ENCODE results near the gene ZNF493. TPM values are rescaled to one million over a fixed set of nuclear protein-coding genes. Genes with fewer than 3 reads are reported as not detected.

Gene ZNF493
- total RNA-seq, 1 experiment from 2014 or later = 9.3 TPM

- no peak for DNase-seq
Measured at GRCh38 chr19:21454901-21455300, 58.0 kb downstream of the ZNF493 start.

GRCh38 chr19:21460686-21461085 is 63.8 kb downstream of the ZNF493 start:
- Histone ChIP-seq H3K4me3 (ENCODE audit: low read depth, low read length) (no peak overlapping the region), H3K36me3 (ENCODE audit: control insufficient read depth, insufficient read depth, low read length) (no peaks in the 10 kb centered on the region), H3K4me1 (no peaks in the 10 kb centered on the region), H3K27me3 (replicated peaks; ENCODE audit: control insufficient read depth, insufficient read depth, low read length) (no peaks in the 10 kb centered on the region), H3K9me3 (peaks cover 3% of the 10 kb centered on the region; the same call in 1 of the 2 replicates)
- no peaks in the 10 kb centered on the region for H3K4me1 Mint-ChIP-seq (ENCODE audit: low read depth, unreplicated experiment)
- no peak overlapping the region for H3K27ac Mint-ChIP-seq (ENCODE audit: unreplicated experiment)
- POLR2A ChIA-PET = no interaction called here
- H3K4me3 Mint-ChIP-seq (ENCODE audit: unreplicated experiment) = no peak overlapping the region
- TF ChIP-seq CTCF (IDR thresholded peaks at IDR 0.05; ENCODE audit: insufficient read depth in 1 of 2, low read depth in 1 of 2, low read length in 1 of 2, severe bottlenecking in 1 of 2, unreplicated experiment in 1 of 2) = no peak
- H3K27me3 Mint-ChIP-seq (ENCODE audit: insufficient read depth, unreplicated experiment) = no peaks in the 10 kb centered on the region
- no peak for DNase-seq
- H3K9me3 Mint-ChIP-seq (ENCODE audit: unreplicated experiment) = peaks cover 25% of the 10 kb centered on the region
- H3K36me3 Mint-ChIP-seq (ENCODE audit: insufficient read depth, unreplicated experiment) = no peaks in the 10 kb centered on the region
- CTCF ChIA-PET = interaction anchor here (0.6 kb wide), 1 partner anchor 1202 kb away, joined by 4 read pairs; no protein-coding TSS in a partner anchor
- BruUV-seq (replicated peaks) = no TSS peak
- intact Hi-C loops (cut with micrococcal nuclease; ENCODE audit: unreplicated experiment) = no loop called here

More at GRCh38 chr19:21454901-21455300, 58.0 kb downstream of the ZNF493 start:
- H3K36me3 ChIP-seq (ENCODE audit: control insufficient read depth, insufficient read depth, low read length) = no peaks in the 10 kb centered on the region
- H3K27me3 ChIP-seq (replicated peaks; ENCODE audit: control insufficient read depth, insufficient read depth, low read length) = no peaks in the 10 kb centered on the region
- ChIA-PET POLR2A (no interaction called here), CTCF (no interaction called here)
- no peaks in the 10 kb centered on the region; the same call in 1 of the 2 replicates for H3K9me3 ChIP-seq
- no peak for TF ChIP-seq CTCF (IDR thresholded peaks at IDR 0.05; ENCODE audit: insufficient read depth in 1 of 2, low read depth in 1 of 2, low read length in 1 of 2, severe bottlenecking in 1 of 2, unreplicated experiment in 1 of 2)
- Mint-ChIP-seq H3K9me3 (ENCODE audit: unreplicated experiment) (peaks cover 9% of the 10 kb centered on the region), H3K4me3 (ENCODE audit: unreplicated experiment) (no peak overlapping the region), H3K4me1 (ENCODE audit: low read depth, unreplicated experiment) (no peaks in the 10 kb centered on the region), H3K36me3 (ENCODE audit: insufficient read depth, unreplicated experiment) (no peaks in the 10 kb centered on the region), H3K27me3 (ENCODE audit: insufficient read depth, unreplicated experiment) (no peaks in the 10 kb centered on the region), H3K27ac (ENCODE audit: unreplicated experiment) (no peak overlapping the region)
- intact Hi-C loops (cut with micrococcal nuclease; ENCODE audit: unreplicated experiment) = no loop called here
- no peaks in the 10 kb centered on the region for H3K4me1 ChIP-seq
- no TSS peak for BruUV-seq (replicated peaks)
- H3K4me3 ChIP-seq (ENCODE audit: low read depth, low read length) = no peak overlapping the region

GRCh38 chr19:21462540-21462939 is 65.6 kb downstream of the ZNF493 start:
- intact Hi-C loops (cut with micrococcal nuclease; ENCODE audit: unreplicated experiment) = no loop called here
- no TSS peak for BruUV-seq (replicated peaks)
- Mint-ChIP-seq H3K4me1 (ENCODE audit: low read depth, unreplicated experiment) (no peaks in the 10 kb centered on the region), H3K9me3 (ENCODE audit: unreplicated experiment) (peaks cover 22% of the 10 kb centered on the region), H3K4me3 (ENCODE audit: unreplicated experiment) (no peak overlapping the region), H3K27ac (ENCODE audit: unreplicated experiment) (no peak overlapping the region), H3K27me3 (ENCODE audit: insufficient read depth, unreplicated experiment) (no peaks in the 10 kb centered on the region), H3K36me3 (ENCODE audit: insufficient read depth, unreplicated experiment) (no peaks in the 10 kb centered on the region)
- no peaks in the 10 kb centered on the region for H3K4me1 ChIP-seq
- TF ChIP-seq CTCF (IDR thresholded peaks at IDR 0.05; ENCODE audit: insufficient read depth in 1 of 2, low read depth in 1 of 2, low read length in 1 of 2, severe bottlenecking in 1 of 2, unreplicated experiment in 1 of 2) = no peak
- POLR2A ChIA-PET = no interaction called here
- H3K4me3 ChIP-seq (ENCODE audit: low read depth, low read length) = no peak overlapping the region
- no peaks in the 10 kb centered on the region for H3K27me3 ChIP-seq (replicated peaks; ENCODE audit: control insufficient read depth, insufficient read depth, low read length)
- peaks cover 3% of the 10 kb centered on the region; the same call in 1 of the 2 replicates for H3K9me3 ChIP-seq
- DNase-seq = no peak
- H3K36me3 ChIP-seq (ENCODE audit: control insufficient read depth, insufficient read depth, low read length) = no peaks in the 10 kb centered on the region
- CTCF ChIA-PET = no interaction called here
